ENCODE data around the gene SAP130.

Gene SAP130

GRCh38 chr2:128003463-128003862 is 24.4 kb downstream of the SAP130 start:
- no peak overlapping the region for H3K9ac ChIP-seq (ENCODE audit: low read length)
- H3K4me3 ChIP-seq (ENCODE audit: low read length) = no peak overlapping the region
- no peak overlapping the region for H3K18ac ChIP-seq (ENCODE audit: low read length)
- no peak overlapping the region for H3K23ac ChIP-seq (ENCODE audit: low read length)
- no peak overlapping the region for H2BK120ac ChIP-seq (ENCODE audit: low read depth, low read length)
- DNase-seq = no peak
- H4K5ac ChIP-seq (ENCODE audit: low read length) = no peak overlapping the region
- no peak overlapping the region for H2BK5ac ChIP-seq (ENCODE audit: low read length)
- no peak overlapping the region for H3K4ac ChIP-seq (ENCODE audit: low read depth, low read length)
- no peak overlapping the region for H4K8ac ChIP-seq (ENCODE audit: low read depth, low read length)
- no peaks in the 10 kb centered on the region for H3K79me2 ChIP-seq (ENCODE audit: control insufficient read depth, insufficient read depth, low read length)
- no peak overlapping the region for H2BK15ac ChIP-seq (replicated peaks; ENCODE audit: low read depth)
- peaks cover 15% of the 10 kb centered on the region for H3K36me3 ChIP-seq (ENCODE audit: control insufficient read depth, insufficient read depth, low read length)
- H3K79me1 ChIP-seq (ENCODE audit: low read length) = no peaks in the 10 kb centered on the region
- no peaks in the 10 kb centered on the region for H3K27me3 ChIP-seq (ENCODE audit: insufficient read depth, low read length, poor library complexity)
- no peaks in the 10 kb centered on the region for H3K4me1 ChIP-seq (ENCODE audit: control insufficient read depth, low read depth, low read length)
- no peak overlapping the region for H3K27ac ChIP-seq (ENCODE audit: low read depth, low read length)
- no peak overlapping the region for H3K4me2 ChIP-seq (ENCODE audit: low read length)
- no peak overlapping the region for H3K56ac ChIP-seq (ENCODE audit: low read length)
- no peak overlapping the region for H2AK5ac ChIP-seq (ENCODE audit: low read length)
- WGBS (ENCODE audit: extremely low coverage, insufficient coverage, low lambda C conversion rate) = no CpG with 5 or more reads among the region's 6 CpGs

- Histone ChIP-seq H3K79me2 (ENCODE audit: control insufficient read depth, insufficient read depth, low read length) (no peaks in the 10 kb centered on the region), H2BK120ac (ENCODE audit: low read depth, low read length) (no peak overlapping the region), H2AK5ac (ENCODE audit: low read length) (no peak overlapping the region), H3K18ac (ENCODE audit: low read length) (no peak overlapping the region), H2BK5ac (ENCODE audit: low read length) (no peak overlapping the region), H2BK15ac (replicated peaks; ENCODE audit: low read depth) (no peak overlapping the region), H3K23ac (ENCODE audit: low read length) (no peak overlapping the region), H4K5ac (ENCODE audit: low read length) (no peak overlapping the region), H3K36me3 (ENCODE audit: control insufficient read depth, insufficient read depth, low read length) (peaks cover 10% of the 10 kb centered on the region), H3K4me1 (ENCODE audit: control insufficient read depth, low read depth, low read length) (no peaks in the 10 kb centered on the region), H3K9ac (ENCODE audit: low read length) (no peak overlapping the region), H3K4me3 (ENCODE audit: low read length) (no peak overlapping the region), H3K4ac (ENCODE audit: low read depth, low read length) (no peak overlapping the region), H3K56ac (ENCODE audit: low read length) (no peak overlapping the region), H3K4me2 (ENCODE audit: low read length) (no peak overlapping the region), H4K8ac (ENCODE audit: low read depth, low read length) (no peak overlapping the region), H3K27ac (ENCODE audit: low read depth, low read length) (no peak overlapping the region), H3K27me3 (ENCODE audit: insufficient read depth, low read length, poor library complexity) (no peaks in the 10 kb centered on the region), H3K79me1 (ENCODE audit: low read length) (no peaks in the 10 kb centered on the region)
- WGBS (ENCODE audit: extremely low coverage, insufficient coverage, low lambda C conversion rate) = no CpG with 5 or more reads among the region's 9 CpGs
- DNase-seq = no peak
These were observed 31.7 kb downstream of the SAP130 start for GRCh38 chr2:127996160-127996559.

GRCh38 chr2:127995725-127996124 is 32.1 kb downstream of the SAP130 start:
- no peak overlapping the region for H3K23ac ChIP-seq (ENCODE audit: low read length)
- H2BK120ac ChIP-seq (ENCODE audit: low read depth, low read length) = no peak overlapping the region
- no peaks in the 10 kb centered on the region for H3K27me3 ChIP-seq (ENCODE audit: insufficient read depth, low read length, poor library complexity)
- WGBS (ENCODE audit: extremely low coverage, insufficient coverage, low lambda C conversion rate) = no CpG with 5 or more reads among the region's 7 CpGs
- H4K5ac ChIP-seq (ENCODE audit: low read length) = no peak overlapping the region
- peaks cover 8% of the 10 kb centered on the region for H3K36me3 ChIP-seq (ENCODE audit: control insufficient read depth, insufficient read depth, low read length)
- H3K4me3 ChIP-seq (ENCODE audit: low read length) = no peak overlapping the region
- H3K56ac ChIP-seq (ENCODE audit: low read length) = no peak overlapping the region
- H2AK5ac ChIP-seq (ENCODE audit: low read length) = no peak overlapping the region
- H3K79me1 ChIP-seq (ENCODE audit: low read length) = no peaks in the 10 kb centered on the region
- H2BK5ac ChIP-seq (ENCODE audit: low read length) = no peak overlapping the region
- DNase-seq = no peak
- no peak overlapping the region for H2BK15ac ChIP-seq (replicated peaks; ENCODE audit: low read depth)
- no peak overlapping the region for H3K4ac ChIP-seq (ENCODE audit: low read depth, low read length)
- H3K9ac ChIP-seq (ENCODE audit: low read length) = no peak overlapping the region
- no peak overlapping the region for H3K18ac ChIP-seq (ENCODE audit: low read length)
- H3K4me1 ChIP-seq (ENCODE audit: control insufficient read depth, low read depth, low read length) = no peaks in the 10 kb centered on the region
- H4K8ac ChIP-seq (ENCODE audit: low read depth, low read length) = no peak overlapping the region
- no peak overlapping the region for H3K27ac ChIP-seq (ENCODE audit: low read depth, low read length)
- H3K4me2 ChIP-seq (ENCODE audit: low read length) = no peak overlapping the region
- no peaks in the 10 kb centered on the region for H3K79me2 ChIP-seq (ENCODE audit: control insufficient read depth, insufficient read depth, low read length)

GRCh38 chr2:127993659-127994058 is 34.2 kb downstream of the SAP130 start:
- Histone ChIP-seq H3K23ac (ENCODE audit: low read length) (no peak overlapping the region), H3K4me1 (ENCODE audit: control insufficient read depth, low read depth, low read length) (no peaks in the 10 kb centered on the region), H3K27ac (ENCODE audit: low read depth, low read length) (no peak overlapping the region), H3K9ac (ENCODE audit: low read length) (no peak overlapping the region), H3K56ac (ENCODE audit: low read length) (no peak overlapping the region), H3K36me3 (ENCODE audit: control insufficient read depth, insufficient read depth, low read length) (peaks cover 4% of the 10 kb centered on the region), H3K18ac (ENCODE audit: low read length) (no peak overlapping the region), H4K8ac (ENCODE audit: low read depth, low read length) (no peak overlapping the region), H2BK15ac (replicated peaks; ENCODE audit: low read depth) (no peak overlapping the region), H4K5ac (ENCODE audit: low read length) (no peak overlapping the region), H3K27me3 (ENCODE audit: insufficient read depth, low read length, poor library complexity) (no peaks in the 10 kb centered on the region), H2AK5ac (ENCODE audit: low read length) (no peak overlapping the region), H3K4me3 (ENCODE audit: low read length) (no peak overlapping the region), H3K4ac (ENCODE audit: low read depth, low read length) (no peak overlapping the region), H3K79me1 (ENCODE audit: low read length) (no peaks in the 10 kb centered on the region), H3K4me2 (ENCODE audit: low read length) (no peak overlapping the region), H3K79me2 (ENCODE audit: control insufficient read depth, insufficient read depth, low read length) (no peaks in the 10 kb centered on the region), H2BK120ac (ENCODE audit: low read depth, low read length) (no peak overlapping the region), H2BK5ac (ENCODE audit: low read length) (no peak overlapping the region)
- no peak for DNase-seq
- no CpG with 5 or more reads among the region's 2 CpGs for WGBS (ENCODE audit: extremely low coverage, insufficient coverage, low lambda C conversion rate)

- no peak overlapping the region for H2BK15ac ChIP-seq (replicated peaks; ENCODE audit: low read depth)
- H3K36me3 ChIP-seq (ENCODE audit: control insufficient read depth, insufficient read depth, low read length) = peaks cover 5% of the 10 kb centered on the region
- DNase-seq = no peak
- no peak overlapping the region for H3K27ac ChIP-seq (ENCODE audit: low read depth, low read length)
- no peak overlapping the region for H3K56ac ChIP-seq (ENCODE audit: low read length)
- no peak overlapping the region for H3K4me3 ChIP-seq (ENCODE audit: low read length)
- no peak overlapping the region for H4K8ac ChIP-seq (ENCODE audit: low read depth, low read length)
- H3K9ac ChIP-seq (ENCODE audit: low read length) = no peak overlapping the region
- no peak overlapping the region for H2BK5ac ChIP-seq (ENCODE audit: low read length)
- H4K5ac ChIP-seq (ENCODE audit: low read length) = no peak overlapping the region
- H3K4ac ChIP-seq (ENCODE audit: low read depth, low read length) = no peak overlapping the region
- no peaks in the 10 kb centered on the region for H3K79me2 ChIP-seq (ENCODE audit: control insufficient read depth, insufficient read depth, low read length)
- H3K23ac ChIP-seq (ENCODE audit: low read length) = no peak overlapping the region
- H3K4me1 ChIP-seq (ENCODE audit: control insufficient read depth, low read depth, low read length) = no peaks in the 10 kb centered on the region
- H2AK5ac ChIP-seq (ENCODE audit: low read length) = no peak overlapping the region
- no peak overlapping the region for H3K18ac ChIP-seq (ENCODE audit: low read length)
- no peak overlapping the region for H3K4me2 ChIP-seq (ENCODE audit: low read length)
- no peaks in the 10 kb centered on the region for H3K27me3 ChIP-seq (ENCODE audit: insufficient read depth, low read length, poor library complexity)
- no CpG with 5 or more reads among the region's 5 CpGs for WGBS (ENCODE audit: extremely low coverage, insufficient coverage, low lambda C conversion rate)
- H2BK120ac ChIP-seq (ENCODE audit: low read depth, low read length) = no peak overlapping the region
- H3K79me1 ChIP-seq (ENCODE audit: low read length) = no peaks in the 10 kb centered on the region
These were observed 36.1 kb downstream of the SAP130 start for GRCh38 chr2:127991742-127992141.

- Histone ChIP-seq H3K79me2 (ENCODE audit: control insufficient read depth, insufficient read depth, low read length) (no peaks in the 10 kb centered on the region), H3K4me3 (ENCODE audit: low read length) (no peak overlapping the region), H2AK5ac (ENCODE audit: low read length) (no peak overlapping the region), H4K8ac (ENCODE audit: low read depth, low read length) (no peak overlapping the region), H3K4me2 (ENCODE audit: low read length) (no peak overlapping the region), H2BK5ac (ENCODE audit: low read length) (no peak overlapping the region), H4K5ac (ENCODE audit: low read length) (no peak overlapping the region), H3K79me1 (ENCODE audit: low read length) (peaks cover 2% of the 10 kb centered on the region), H3K36me3 (ENCODE audit: control insufficient read depth, insufficient read depth, low read length) (peaks cover 15% of the 10 kb centered on the region), H2BK15ac (replicated peaks; ENCODE audit: low read depth) (no peak overlapping the region), H3K9ac (ENCODE audit: low read length) (no peak overlapping the region), H2BK120ac (ENCODE audit: low read depth, low read length) (no peak overlapping the region), H3K4ac (ENCODE audit: low read depth, low read length) (no peak overlapping the region), H3K56ac (ENCODE audit: low read length) (no peak overlapping the region), H3K23ac (ENCODE audit: low read length) (no peak overlapping the region), H3K27me3 (ENCODE audit: insufficient read depth, low read length, poor library complexity) (no peaks in the 10 kb centered on the region), H3K4me1 (ENCODE audit: control insufficient read depth, low read depth, low read length) (no peaks in the 10 kb centered on the region), H3K18ac (ENCODE audit: low read length) (no peak overlapping the region), H3K27ac (ENCODE audit: low read depth, low read length) (no peak overlapping the region)
- no CpG with 5 or more reads among the region's 7 CpGs for WGBS (ENCODE audit: extremely low coverage, insufficient coverage, low lambda C conversion rate)
- no peak for DNase-seq
These were observed 41.2 kb downstream of the SAP130 start for GRCh38 chr2:127986548-127987079.

All from mesendoderm (in vitro differentiated cells).